ENCODE data around the gene TMEM131. TPM values are rescaled to one million over a fixed set of nuclear protein-coding genes. Genes with fewer than 3 reads are reported as not detected.

TMEM131 gene
- total and polyA plus RNA-seq, 11 donors, result 9.3 to 38.3 (median 31.2) TPM

GRCh38 chr2:97992836-97993825 is 2.6 kb downstream of the TMEM131 start:
- DNase-seq (no peak), ATAC-seq (no peak)
- Histone ChIP-seq H3K4me1 (peaks cover 3 to 68% (median 38%) of the 10 kb centered on the region in 12 donors), H3K36me3 (no peaks in the 10 kb centered on the region), H3K4me3 (peak overlapping the region in 5 of 12 donors; percentile 75 to 97 (median 87)), H3K27ac (no peak overlapping the region), H3K27me3 (no peaks in the 10 kb centered on the region), H3K9me3 (peaks cover 0 to 13% (median 5%) of the 10 kb centered on the region in 12 donors)
- 68 to 80% (median 77%) methylated on average over 3 of the region's 3 CpGs for WGBS, 4 donors
- intact Hi-C loops (cut with DNase I), result loop anchor here in 9 of 10 donors (10.0 kb wide), 4 partner anchors 128 to 392 kb away; no protein-coding TSS in a partner anchor
- TF ChIP-seq CTCF (IDR thresholded peaks at IDR 0.05) (no peak), POLR2A (IDR thresholded peaks at IDR 0.05) (no peak)

- WGBS, 4 donors, result 82 to 94% (median 88%) methylated on average over 7 of the region's 7 CpGs
- no peak for DNase-seq
- intact Hi-C loops (cut with DNase I), result loop anchor here in 9 of 10 donors (10.0 kb wide), 4 partner anchors 126 to 394 kb away; no protein-coding TSS in a partner anchor
- no peaks in the 10 kb centered on the region for H3K27me3 ChIP-seq
- TF ChIP-seq CTCF (IDR thresholded peaks at IDR 0.05) (no peak), POLR2A (IDR thresholded peaks at IDR 0.05) (no peak)
- peaks cover under 1 to 67% (median 36%) of the 10 kb centered on the region in 12 donors for H3K4me1 ChIP-seq
- H3K9me3 ChIP-seq, result peaks cover 0 to 23% (median 8%) of the 10 kb centered on the region in 12 donors
- ATAC-seq, result no peak
- H3K4me3 ChIP-seq, result no peak overlapping the region
- H3K36me3 ChIP-seq, result no peaks in the 10 kb centered on the region
- no peak overlapping the region for H3K27ac ChIP-seq
Measured at GRCh38 chr2:97991081-97991856, 4.5 kb downstream of the TMEM131 start.

GRCh38 chr2:97988722-97989121 is 7.0 kb downstream of the TMEM131 start:
- H3K27ac ChIP-seq, result no peak overlapping the region
- ATAC-seq (no peak), DNase-seq (no peak)
- no peaks in the 10 kb centered on the region for H3K27me3 ChIP-seq
- no peaks in the 10 kb centered on the region for H3K36me3 ChIP-seq
- intact Hi-C loops (cut with DNase I), result no loop called here
- H3K4me1 ChIP-seq, result peaks cover 0 to 62% (median 28%) of the 10 kb centered on the region in 12 donors
- 83 to 92% (median 87%) methylated on average over 2 of the region's 2 CpGs for WGBS, 4 donors
- TF ChIP-seq CTCF (IDR thresholded peaks at IDR 0.05), result no peak
- no peak for TF ChIP-seq POLR2A (IDR thresholded peaks at IDR 0.05)
- no peak overlapping the region for H3K4me3 ChIP-seq
- peaks cover 0 to 23% (median 8%) of the 10 kb centered on the region in 12 donors for H3K9me3 ChIP-seq

All from heart left ventricle (tissue), 16 donors.